Astrocyte of the cerebellum (primary cell): ENCODE results near the gene ZBTB9.
A peak's percentile ranks its signal among the peaks of the same experiment; 100 is the strongest.

Experiments
- DNase-seq: peaks from one replicate; pipeline ENCODE4 v3.0.0-alpha.2; 2011; ENCODE audit warnings: low read depth
- H3K4me3 ChIP-seq: 2 replicates; pipeline ENCODE4 v1.5.1; 2011; ENCODE audit warnings: mild to moderate bottlenecking, low read depth, low read length, moderate library complexity
- CTCF ChIP-seq: IDR thresholded peaks from 2 replicates; pipeline ENCODE4 v1.5.1; 2012; ENCODE audit warnings: low read length, low read depth, moderate library complexity, mild to moderate bottlenecking; ENCODE audit errors: missing control alignments
- in situ Hi-C: cut with HindIII; loops from 2 replicates; pipeline ENCODE4 v1.10.0; 2017; ENCODE audit warnings: low sequenced_read_pairs

ZBTB9 gene

GRCh38 chr6:33445119-33445603 lies 9.2 kb upstream of the ZBTB9 start:
- TF ChIP-seq CTCF = no peak
- no peak for DNase-seq
- no peak overlapping the region for H3K4me3 ChIP-seq
- in situ Hi-C loops = no loop called here

GRCh38 chr6:33446356-33446755 lies 8.0 kb upstream of the ZBTB9 start:
- in situ Hi-C loops = no loop called here
- no peak overlapping the region for H3K4me3 ChIP-seq
- TF ChIP-seq CTCF = no peak
- DNase-seq = no peak

GRCh38 chr6:33450434-33450833 lies 3.9 kb upstream of the ZBTB9 start:
- in situ Hi-C loops = no loop called here

GRCh38 chr6:33451606-33452005 lies 2.8 kb upstream of the ZBTB9 start:
- no peak overlapping the region for H3K4me3 ChIP-seq
- DNase-seq = no peak
- no peak for TF ChIP-seq CTCF
- in situ Hi-C loops = no loop called here

More at GRCh38 chr6:33450434-33450833, 3.9 kb upstream of the ZBTB9 start:
- H3K4me3 ChIP-seq = no peak overlapping the region
- DNase-seq = no peak
- TF ChIP-seq CTCF = no peak

GRCh38 chr6:33452496-33452895 lies 1.9 kb upstream of the ZBTB9 start:
- no peak overlapping the region for H3K4me3 ChIP-seq
- no peak for TF ChIP-seq CTCF
- DNase-seq = no peak
- in situ Hi-C loops = no loop called here

- peak overlapping the region; percentile 96 for H3K4me3 ChIP-seq
- in situ Hi-C loops = no loop called here
- DNase-seq = no peak
- no peak for TF ChIP-seq CTCF
Measured at GRCh38 chr6:33453393-33454008, 875 bp upstream of the ZBTB9 start.
